BLaER1 (cell line): ENCODE results near the gene GRIK2.

Experiments
- H3K27ac ChIP-seq: shearing (Covaris generic); formaldehyde crosslinking; 2 replicates; pipeline ENCODE4 v1.8.1; 2022
- H3K27me3 ChIP-seq: shearing (Covaris generic); formaldehyde crosslinking; 2 replicates; pipeline ENCODE4 v1.8.1; 2022
- H3K36me3 ChIP-seq: shearing (Covaris generic); formaldehyde crosslinking; 2 replicates; pipeline ENCODE4 v1.8.1; 2022
- H3K4me1 ChIP-seq: shearing (Covaris generic); formaldehyde crosslinking; 2 replicates; pipeline ENCODE4 v1.8.1; 2022
- H3K4me2 ChIP-seq: shearing (Covaris generic); formaldehyde crosslinking; 2 replicates; pipeline ENCODE4 v1.8.1; 2022
- H3K4me3 ChIP-seq: shearing (Covaris generic); formaldehyde crosslinking; 2 replicates; pipeline ENCODE4 v1.8.1; 2022
- H3K9ac ChIP-seq: shearing (Covaris generic); formaldehyde crosslinking; 2 replicates; pipeline ENCODE4 v1.8.1; 2022
- H3K9me3 ChIP-seq: shearing (Covaris generic); formaldehyde crosslinking; 2 replicates; pipeline ENCODE4 v1.8.1; 2022
- H4K20me1 ChIP-seq: shearing (Covaris generic); formaldehyde crosslinking; 2 replicates; pipeline ENCODE4 v1.8.1; 2022
- Cebpa-rat ChIP-seq: shearing (Covaris generic); IDR thresholded peaks from 2 replicates; pipeline ENCODE4 v1.8.1; 2022

GRIK2 gene

DNA sequence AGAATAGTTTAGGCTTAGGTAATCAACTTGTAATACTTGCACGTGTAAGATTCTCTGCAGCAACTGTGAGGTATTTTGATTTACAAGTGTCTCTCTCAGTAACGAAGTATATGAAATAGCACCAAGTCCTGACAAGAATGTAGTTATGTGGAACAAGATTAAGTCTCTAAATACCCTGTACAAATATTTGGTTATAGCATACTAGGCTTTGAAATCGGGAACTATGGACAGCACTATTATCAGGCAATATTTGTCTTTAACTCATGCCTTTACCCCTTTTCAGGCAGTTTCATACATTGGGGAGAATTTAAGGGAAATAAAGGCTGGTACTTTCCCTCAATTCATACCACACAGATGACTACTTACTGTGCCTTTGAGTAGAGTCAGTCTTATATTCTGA lies 93.2 kb downstream of the GRIK2 start:
- Histone ChIP-seq H3K4me1 (no peaks in the 10 kb centered on the region), H3K27ac (no peak overlapping the region), H3K4me2 (no peak overlapping the region), H3K36me3 (no peaks in the 10 kb centered on the region), H4K20me1 (no peaks in the 10 kb centered on the region), H3K9me3 (no peaks in the 10 kb centered on the region), H3K9ac (no peak overlapping the region), H3K4me3 (no peak overlapping the region), H3K27me3 (no peaks in the 10 kb centered on the region)
- TF ChIP-seq Cebpa-rat, result no peak

- Histone ChIP-seq H3K36me3 (no peaks in the 10 kb centered on the region), H3K4me3 (no peak overlapping the region), H3K9ac (no peak overlapping the region), H3K27ac (no peak overlapping the region), H3K4me1 (no peaks in the 10 kb centered on the region), H3K4me2 (no peak overlapping the region), H3K27me3 (no peaks in the 10 kb centered on the region), H4K20me1 (no peaks in the 10 kb centered on the region), H3K9me3 (no peaks in the 10 kb centered on the region)
- TF ChIP-seq Cebpa-rat, result no peak
These were observed 95.9 kb downstream of the GRIK2 start for GRCh38 chr6:101489456-101489855.

- no peak overlapping the region for H3K27ac ChIP-seq
- H4K20me1 ChIP-seq, result no peaks in the 10 kb centered on the region
- H3K36me3 ChIP-seq, result no peaks in the 10 kb centered on the region
- no peak overlapping the region for H3K4me2 ChIP-seq
- no peaks in the 10 kb centered on the region for H3K9me3 ChIP-seq
- H3K9ac ChIP-seq, result no peak overlapping the region
- H3K4me3 ChIP-seq, result no peak overlapping the region
- no peaks in the 10 kb centered on the region for H3K4me1 ChIP-seq
- no peaks in the 10 kb centered on the region for H3K27me3 ChIP-seq
- no peak for TF ChIP-seq Cebpa-rat
These were observed 97.3 kb downstream of the GRIK2 start for GRCh38 chr6:101490857-101491256.

GRCh38 chr6:101502818-101503217 lies 109.3 kb downstream of the GRIK2 start:
- no peak overlapping the region for H3K9ac ChIP-seq
- no peaks in the 10 kb centered on the region for H3K27me3 ChIP-seq
- no peak for TF ChIP-seq Cebpa-rat
- no peaks in the 10 kb centered on the region for H3K36me3 ChIP-seq
- no peaks in the 10 kb centered on the region for H3K9me3 ChIP-seq
- no peak overlapping the region for H3K27ac ChIP-seq
- no peak overlapping the region for H3K4me2 ChIP-seq
- H3K4me3 ChIP-seq, result no peak overlapping the region
- no peaks in the 10 kb centered on the region for H4K20me1 ChIP-seq
- H3K4me1 ChIP-seq, result no peaks in the 10 kb centered on the region

- Histone ChIP-seq H3K9me3 (no peaks in the 10 kb centered on the region), H4K20me1 (no peaks in the 10 kb centered on the region), H3K36me3 (no peaks in the 10 kb centered on the region), H3K27ac (no peak overlapping the region), H3K9ac (no peak overlapping the region), H3K4me1 (peaks cover 11% of the 10 kb centered on the region), H3K4me3 (no peak overlapping the region), H3K4me2 (no peak overlapping the region), H3K27me3 (no peaks in the 10 kb centered on the region)
- no peak for TF ChIP-seq Cebpa-rat
These were observed 116.0 kb downstream of the GRIK2 start for GRCh38 chr6:101509536-101509935.

GRCh38 chr6:101513181-101513580 lies 119.7 kb downstream of the GRIK2 start:
- TF ChIP-seq Cebpa-rat, result no peak
- Histone ChIP-seq H3K9ac (no peak overlapping the region), H3K4me3 (no peak overlapping the region), H3K36me3 (no peaks in the 10 kb centered on the region), H3K4me2 (peak overlapping the region; percentile 19; the same call in 1 of the 2 replicates), H3K4me1 (peaks cover 11% of the 10 kb centered on the region), H4K20me1 (no peaks in the 10 kb centered on the region), H3K27ac (no peak overlapping the region), H3K27me3 (no peaks in the 10 kb centered on the region), H3K9me3 (no peaks in the 10 kb centered on the region)

GRCh38 chr6:101516578-101516977 lies 123.1 kb downstream of the GRIK2 start:
- no peak overlapping the region for H3K9ac ChIP-seq
- TF ChIP-seq Cebpa-rat, result no peak
- no peaks in the 10 kb centered on the region for H3K27me3 ChIP-seq
- H3K36me3 ChIP-seq, result no peaks in the 10 kb centered on the region
- H3K4me2 ChIP-seq, result no peak overlapping the region
- no peak overlapping the region for H3K27ac ChIP-seq
- no peak overlapping the region for H3K4me3 ChIP-seq
- H3K4me1 ChIP-seq, result peaks cover 11% of the 10 kb centered on the region
- H3K9me3 ChIP-seq, result no peaks in the 10 kb centered on the region
- H4K20me1 ChIP-seq, result no peaks in the 10 kb centered on the region

DNA sequence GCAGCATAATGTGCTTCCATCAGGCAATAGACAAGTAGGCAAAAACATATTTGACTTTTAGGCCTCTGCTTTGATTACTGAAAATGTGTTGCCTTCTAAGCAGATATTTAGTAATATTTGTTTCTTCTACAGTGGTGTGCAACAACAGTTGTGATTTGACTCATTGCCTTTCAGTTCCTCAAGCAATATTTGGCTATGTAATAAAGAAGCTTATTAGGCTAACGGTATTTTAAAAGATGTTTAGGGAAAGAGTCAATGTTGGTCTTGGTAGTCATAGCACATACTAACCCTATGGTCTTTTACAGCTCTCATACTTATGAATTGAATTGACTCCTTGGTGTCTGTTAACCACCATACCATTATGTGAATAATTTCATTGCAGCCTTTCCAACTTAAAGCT lies 124.1 kb downstream of the GRIK2 start:
- no peak overlapping the region for H3K4me3 ChIP-seq
- H4K20me1 ChIP-seq, result no peaks in the 10 kb centered on the region

DNA sequence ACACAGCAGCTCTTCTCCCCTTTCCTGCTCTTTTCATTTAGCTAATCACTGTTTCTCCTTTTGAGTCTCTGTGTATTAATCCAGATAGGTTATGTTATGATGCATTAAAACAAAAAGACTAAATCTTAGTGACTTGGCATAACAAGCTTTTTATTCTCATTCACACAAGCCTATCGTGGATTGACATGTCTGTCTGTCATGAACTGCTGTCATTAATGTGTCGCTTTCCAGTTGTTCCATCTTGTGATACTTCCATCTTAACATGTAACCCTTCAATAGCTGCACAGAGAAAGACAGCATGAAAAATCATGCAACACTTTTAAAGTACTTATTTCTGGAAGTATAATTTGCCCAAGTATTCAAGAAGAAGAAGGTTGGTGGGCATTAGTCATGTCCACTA lies 128.7 kb downstream of the GRIK2 start:
- H3K4me2 ChIP-seq, result no peak overlapping the region
- no peak overlapping the region for H3K4me3 ChIP-seq
- H3K27me3 ChIP-seq, result no peaks in the 10 kb centered on the region
- TF ChIP-seq Cebpa-rat, result no peak
- no peaks in the 10 kb centered on the region for H3K4me1 ChIP-seq
- no peak overlapping the region for H3K9ac ChIP-seq
- no peak overlapping the region for H3K27ac ChIP-seq
- H4K20me1 ChIP-seq, result no peaks in the 10 kb centered on the region
- H3K36me3 ChIP-seq, result no peaks in the 10 kb centered on the region
- no peaks in the 10 kb centered on the region for H3K9me3 ChIP-seq

More for the DNA sequence above, 124.1 kb downstream of the GRIK2 start:
- Histone ChIP-seq H3K4me2 (no peak overlapping the region), H3K27ac (no peak overlapping the region), H3K4me1 (peaks cover 11% of the 10 kb centered on the region), H3K9ac (no peak overlapping the region), H3K36me3 (no peaks in the 10 kb centered on the region), H3K27me3 (no peaks in the 10 kb centered on the region), H3K9me3 (no peaks in the 10 kb centered on the region)
- TF ChIP-seq Cebpa-rat, result no peak

DNA sequence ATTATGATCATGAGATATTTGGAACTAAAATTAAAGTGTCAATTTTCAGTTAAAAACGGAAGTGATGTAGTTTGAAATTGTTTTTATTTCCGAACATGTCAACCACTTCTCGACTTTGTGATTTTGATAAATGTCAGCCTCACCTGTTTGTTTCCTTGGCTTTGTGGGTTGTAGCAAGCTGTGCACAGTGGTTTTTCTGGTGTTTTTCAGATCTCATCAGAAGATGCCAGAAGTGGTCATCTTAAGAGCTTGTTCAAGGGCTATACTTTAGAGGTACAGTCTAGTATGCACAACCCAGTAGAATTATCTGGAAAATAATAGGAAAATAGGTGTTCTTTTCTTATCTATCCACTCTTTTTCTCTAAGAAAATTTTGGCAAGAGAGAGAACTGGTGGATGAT lies 134.0 kb downstream of the GRIK2 start:
- no peak overlapping the region for H3K27ac ChIP-seq
- no peaks in the 10 kb centered on the region for H4K20me1 ChIP-seq
- H3K36me3 ChIP-seq, result no peaks in the 10 kb centered on the region
- H3K4me3 ChIP-seq, result no peak overlapping the region
- H3K4me1 ChIP-seq, result no peaks in the 10 kb centered on the region
- H3K9ac ChIP-seq, result no peak overlapping the region
- no peak for TF ChIP-seq Cebpa-rat
- H3K9me3 ChIP-seq, result no peaks in the 10 kb centered on the region
- no peaks in the 10 kb centered on the region for H3K27me3 ChIP-seq
- no peak overlapping the region for H3K4me2 ChIP-seq

GRCh38 chr6:101528801-101529200 lies 135.3 kb downstream of the GRIK2 start:
- Histone ChIP-seq H4K20me1 (no peaks in the 10 kb centered on the region), H3K9ac (no peak overlapping the region), H3K4me3 (no peak overlapping the region), H3K36me3 (no peaks in the 10 kb centered on the region), H3K9me3 (no peaks in the 10 kb centered on the region), H3K4me2 (no peak overlapping the region), H3K27ac (no peak overlapping the region), H3K27me3 (no peaks in the 10 kb centered on the region), H3K4me1 (no peaks in the 10 kb centered on the region)
- TF ChIP-seq Cebpa-rat, result no peak
